GM18858 (cell line): Measurements from ENCODE around the gene CHN2.

Experiments used
- ATAC-seq: cut with Tn5 transposase; IDR thresholded peaks from one replicate; pipeline ENCODE4 v1.9.1; 2021; ENCODE audit not compliant: unreplicated experiment

The CHN2 gene

DNA sequence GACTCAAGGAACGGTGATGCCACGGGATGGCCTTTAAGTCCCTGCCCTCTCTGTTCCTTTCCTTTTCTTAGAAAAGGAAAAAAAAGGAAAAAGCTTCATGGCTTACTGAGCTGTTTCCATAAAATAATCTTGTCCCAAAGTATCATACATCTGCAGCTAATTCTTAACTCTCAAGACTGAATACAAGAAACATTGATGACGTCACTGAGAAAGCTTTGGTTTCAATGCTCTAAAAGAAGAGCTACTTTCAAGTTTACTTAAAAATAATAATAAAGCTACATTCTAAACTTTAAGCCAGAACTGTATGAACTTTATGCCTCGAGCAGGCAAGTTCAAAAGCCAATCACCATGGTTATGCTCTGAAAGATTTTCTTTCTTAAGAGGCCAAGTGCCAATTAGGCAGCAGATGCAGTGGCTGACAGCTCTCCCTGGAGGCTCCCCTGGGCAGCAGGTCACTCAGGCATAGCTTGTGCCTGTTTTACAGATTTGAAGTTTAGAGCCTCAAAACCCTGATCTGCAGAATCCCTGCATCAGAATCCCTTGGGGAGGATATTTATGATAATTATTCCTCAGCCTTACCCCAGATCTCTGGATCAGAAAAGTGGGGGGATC, 165.0 kb downstream of the CHN2 start:
- ATAC-seq = no peak

DNA sequence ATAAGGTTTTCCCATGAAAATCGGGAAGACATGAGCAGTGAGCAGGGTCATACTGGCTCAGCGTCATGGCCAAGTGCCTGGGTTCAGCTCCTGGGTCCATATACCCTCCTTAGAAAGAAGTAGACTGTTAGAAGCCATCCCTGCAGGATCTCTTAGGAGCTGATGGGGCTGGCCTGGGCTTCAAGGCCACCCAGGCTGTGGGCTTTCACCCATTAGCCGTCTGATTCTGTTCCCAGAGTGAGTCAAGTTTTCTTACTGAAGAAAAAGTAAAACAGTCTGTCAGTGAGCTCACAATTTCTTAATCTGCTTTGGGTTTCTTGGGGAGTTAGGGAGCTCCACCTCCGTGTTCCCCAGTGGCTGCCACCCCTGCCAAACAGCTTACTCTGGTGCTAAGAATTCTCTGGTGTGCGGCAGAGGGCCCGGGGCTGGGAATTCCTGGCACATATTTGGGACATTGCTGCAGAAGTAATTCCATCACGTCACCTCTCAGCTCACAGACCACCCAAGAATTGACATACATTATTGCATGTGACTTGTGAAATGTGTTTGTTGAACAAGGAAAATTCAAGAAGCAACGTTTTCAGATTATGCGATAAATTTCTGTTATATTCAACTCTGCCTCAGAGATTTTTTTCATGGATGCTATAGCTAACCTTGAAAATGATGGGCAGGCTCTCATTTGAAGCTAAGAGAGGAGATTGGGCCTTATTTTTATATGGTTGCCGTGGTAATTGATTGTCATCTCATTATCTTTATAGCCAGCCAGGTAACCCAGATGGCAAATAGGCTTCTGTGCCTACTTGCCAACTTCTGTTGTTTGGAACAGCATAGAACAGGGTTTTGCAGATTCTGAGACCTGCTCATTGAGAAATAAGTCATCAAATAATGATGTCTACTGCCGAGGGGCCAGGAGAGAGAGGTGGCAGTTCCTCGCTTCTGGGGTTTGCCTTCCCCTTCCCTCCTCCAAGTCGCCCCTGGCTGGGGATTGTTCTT, 166.4 kb downstream of the CHN2 start:
- ATAC-seq = no peak

DNA sequence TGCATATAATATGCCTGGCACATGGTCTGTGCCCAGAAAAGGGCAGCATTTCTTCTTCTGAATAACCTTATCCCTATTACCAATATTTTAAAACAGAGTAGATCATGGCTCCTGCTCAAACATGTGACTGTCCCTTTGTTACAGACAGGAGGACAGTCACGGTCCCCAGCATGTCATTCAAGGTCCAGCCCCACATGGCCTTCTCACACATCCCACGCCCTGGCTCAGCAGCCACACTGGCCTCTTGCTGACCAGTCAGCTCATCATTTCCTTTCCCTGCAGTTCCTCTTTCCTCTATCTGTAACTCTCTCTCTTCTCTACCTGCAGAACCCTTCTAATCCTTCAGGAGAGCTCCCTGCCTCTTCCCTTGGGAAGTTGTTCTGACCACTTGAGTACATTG, 167.8 kb downstream of the CHN2 start:
- ATAC-seq = no peak

DNA sequence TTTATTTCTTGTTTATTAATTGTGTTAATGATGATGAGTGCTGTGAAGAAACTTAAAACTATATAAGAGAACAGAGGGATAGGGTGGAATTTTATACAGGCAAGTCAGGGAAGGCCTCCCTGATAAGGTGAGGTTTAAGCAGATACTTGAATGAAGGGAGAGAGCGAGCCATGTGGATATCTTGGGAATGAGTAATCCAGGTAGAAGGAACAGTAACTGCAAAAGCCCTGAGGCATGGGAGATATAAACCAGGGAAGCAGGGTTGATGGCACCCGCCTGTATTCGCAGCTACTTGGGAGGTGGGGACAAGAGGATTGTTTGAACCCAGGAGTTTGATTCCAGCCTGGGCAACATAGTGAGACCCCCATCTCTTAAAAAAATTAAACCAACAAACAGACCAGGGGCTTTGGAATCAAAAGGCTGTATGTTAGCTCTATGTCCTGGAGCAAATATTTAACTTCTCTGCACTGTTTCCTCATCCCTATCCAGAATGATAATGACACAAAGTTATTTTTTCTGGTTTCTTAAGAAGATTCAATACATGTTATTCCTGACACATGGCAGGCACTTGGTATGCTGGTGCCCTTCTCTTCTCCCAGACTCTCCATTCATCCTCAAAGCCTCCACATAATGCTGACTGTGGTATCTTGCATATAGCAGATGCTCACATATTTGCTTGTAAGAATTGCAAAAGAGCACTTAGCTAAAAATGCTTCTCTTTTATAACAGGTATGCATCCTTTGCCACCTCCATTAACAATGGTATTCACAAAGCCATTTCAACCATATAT, 169.3 kb downstream of the CHN2 start:
- no peak for ATAC-seq

DNA sequence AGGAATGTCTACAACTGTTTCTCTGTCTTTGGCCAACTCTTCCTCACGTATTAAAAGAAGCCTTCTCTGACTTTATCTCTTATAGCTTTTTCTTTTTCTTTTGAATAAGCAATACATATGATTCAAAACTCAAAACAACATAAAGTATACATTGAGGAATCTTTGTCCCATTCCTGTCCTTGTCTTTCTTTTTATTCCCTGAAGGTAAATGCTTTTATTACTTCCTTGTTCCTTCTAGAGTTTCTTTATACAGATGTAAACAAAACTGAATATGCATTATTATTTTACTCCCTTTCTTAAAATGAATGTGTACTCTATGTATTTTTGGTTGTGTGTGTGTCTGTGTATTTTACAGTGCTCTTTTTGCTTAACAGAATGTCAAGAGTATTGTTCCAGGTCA, 170.1 kb downstream of the CHN2 start:
- no peak for ATAC-seq

DNA sequence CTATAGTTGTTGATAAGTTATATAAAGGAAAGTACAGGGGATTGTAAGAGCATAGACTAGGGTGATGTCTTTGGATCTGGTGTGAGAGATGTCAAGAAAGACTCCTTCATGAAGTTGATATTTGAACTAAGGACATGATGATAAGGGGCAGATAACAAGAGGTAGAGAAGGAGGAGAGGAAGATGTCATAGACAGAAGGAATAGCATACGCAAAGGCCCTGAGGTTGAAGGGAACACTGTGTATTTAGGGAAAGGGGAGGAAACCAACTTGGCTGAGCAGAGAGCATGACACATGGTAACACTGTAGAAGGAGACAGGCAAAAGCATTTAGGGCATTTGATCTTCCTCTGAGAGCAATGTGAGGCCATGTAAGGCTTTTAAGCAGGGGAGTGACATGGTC, 170.8 kb downstream of the CHN2 start:
- no peak for ATAC-seq

DNA sequence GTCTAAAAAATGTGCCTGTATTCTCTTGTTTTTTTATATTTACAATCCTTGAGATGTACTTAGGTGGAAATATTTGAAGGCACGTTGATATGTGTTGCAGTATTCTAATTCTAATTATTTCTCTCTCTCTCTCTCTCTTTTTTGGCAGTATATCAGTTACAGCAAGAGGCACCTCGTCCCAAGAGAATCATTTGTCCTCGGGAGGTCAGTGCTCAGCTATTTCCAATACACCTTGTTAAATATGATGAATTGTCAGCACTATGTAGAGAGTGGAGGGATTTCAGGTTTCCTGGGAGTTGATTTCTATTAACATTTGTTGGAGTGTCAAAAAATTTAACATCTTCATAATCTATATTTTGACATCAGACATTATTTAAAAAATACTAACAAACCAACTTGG, 173.2 kb downstream of the CHN2 start:
- ATAC-seq = no peak

DNA sequence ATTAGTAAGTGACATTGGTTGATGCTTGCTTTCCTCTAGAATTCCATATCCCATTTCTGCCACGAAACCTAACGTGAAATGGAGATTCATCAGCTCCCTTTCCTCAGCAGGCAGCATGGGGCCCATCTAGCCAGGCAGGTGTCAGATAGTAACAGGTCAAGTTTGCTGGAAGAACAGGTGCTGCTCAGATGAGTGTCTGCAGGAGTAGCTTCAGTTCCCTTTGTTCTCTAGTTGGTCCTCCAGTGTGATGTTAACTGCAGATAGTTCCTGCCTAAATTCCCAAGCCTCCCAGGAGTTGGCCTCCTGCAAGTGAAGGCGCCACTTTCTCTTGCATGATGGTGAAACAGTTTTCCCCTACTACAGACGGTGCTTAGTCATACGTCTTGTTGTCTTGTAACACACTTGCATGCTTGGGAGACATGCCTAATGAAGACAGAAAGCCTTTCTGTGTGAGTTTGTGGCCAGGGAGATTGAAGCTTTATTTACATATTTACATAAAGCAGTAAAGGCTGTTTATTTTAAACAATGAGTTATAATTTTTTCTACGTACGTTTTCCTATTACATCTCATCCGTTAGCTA, 175.4 kb downstream of the CHN2 start:
- ATAC-seq = no peak

DNA sequence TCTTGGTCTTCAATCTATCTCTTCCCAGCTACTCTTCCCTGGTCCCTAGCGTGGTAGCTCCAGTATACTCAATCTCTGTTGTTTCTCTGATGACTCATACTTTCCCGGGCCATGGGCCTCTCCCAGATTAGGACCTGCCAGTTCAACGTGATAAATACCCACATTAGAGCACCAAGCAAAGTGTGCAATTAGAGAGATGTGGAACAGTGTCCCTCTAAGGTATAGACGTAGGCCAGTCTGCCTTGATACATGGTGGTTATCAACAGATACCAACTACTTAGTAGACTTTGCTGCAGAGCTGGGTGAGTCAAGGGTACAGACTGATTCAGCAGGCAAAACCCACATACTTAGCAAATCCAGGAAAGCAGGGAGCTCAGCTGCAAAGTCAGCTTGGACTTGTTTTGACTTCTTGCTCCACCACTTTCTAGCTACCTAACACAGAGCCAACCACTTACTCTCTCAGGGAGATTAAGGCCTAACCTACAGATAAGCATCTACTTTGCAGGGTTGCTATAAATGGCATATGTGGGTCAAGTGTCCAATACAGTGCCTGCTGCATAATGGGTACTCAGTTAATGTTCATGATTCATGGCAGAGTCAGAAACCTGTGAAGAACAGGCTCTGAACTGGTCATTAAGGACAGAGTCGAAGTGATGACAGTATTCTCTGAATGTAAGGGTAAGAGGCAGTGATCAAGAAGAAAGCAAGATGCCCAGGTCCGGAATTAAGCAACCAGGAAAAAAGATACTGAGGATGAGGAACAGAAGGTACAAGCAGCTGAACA, 176.1 kb downstream of the CHN2 start:
- ATAC-seq = no peak

DNA sequence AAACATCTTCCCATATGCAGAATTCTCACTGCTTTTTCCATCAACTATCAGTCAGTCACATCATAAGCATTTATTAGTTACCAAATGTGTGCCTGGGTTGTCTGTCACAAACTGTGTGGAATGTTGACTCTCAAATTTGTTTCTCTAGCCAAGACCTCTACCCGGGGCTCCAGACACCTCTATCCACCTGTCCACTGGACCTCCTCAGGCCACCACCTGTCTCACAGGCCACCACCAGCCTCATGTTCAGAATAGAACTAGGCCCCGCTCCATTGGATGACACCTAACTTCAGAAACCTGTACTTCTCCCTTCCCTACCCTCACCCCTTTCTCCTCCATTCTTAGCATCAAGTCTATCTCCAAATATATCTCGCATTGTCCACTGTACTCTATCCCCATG, 176.9 kb downstream of the CHN2 start:
- no peak for ATAC-seq

DNA sequence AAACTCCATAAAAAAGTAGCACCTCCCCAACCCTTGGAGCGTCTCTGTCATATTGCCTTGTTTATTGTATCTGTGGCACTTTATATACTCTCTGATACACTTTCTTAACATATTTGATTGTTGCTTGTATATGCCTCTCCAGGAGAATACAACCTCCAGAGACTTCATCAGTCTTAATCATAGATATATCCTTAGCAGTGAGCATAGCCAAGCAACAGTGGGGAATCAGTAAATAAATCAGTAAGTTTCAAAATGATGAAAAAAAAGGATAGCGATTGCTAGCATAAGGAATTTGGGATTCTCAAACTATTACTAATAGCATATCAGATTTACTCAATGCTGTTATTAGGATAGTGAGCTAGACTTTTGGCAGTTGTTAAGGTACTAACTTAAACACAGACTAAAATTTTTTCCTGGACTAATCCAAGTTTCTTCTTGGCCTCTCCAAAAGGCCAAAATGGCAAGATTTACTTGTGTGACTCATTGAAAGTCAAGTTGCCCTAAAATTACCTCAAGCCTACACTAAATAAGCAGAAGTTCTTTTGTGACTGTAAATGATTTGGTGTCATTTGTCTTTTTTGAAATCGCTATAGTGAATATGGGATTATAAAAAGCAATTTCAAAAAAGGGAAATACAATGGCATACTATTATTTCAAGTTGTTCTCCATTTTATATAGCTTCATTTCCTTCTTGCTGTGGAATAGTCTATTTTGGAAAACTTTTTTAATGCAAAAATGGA, 177.9 kb downstream of the CHN2 start:
- no peak for ATAC-seq

DNA sequence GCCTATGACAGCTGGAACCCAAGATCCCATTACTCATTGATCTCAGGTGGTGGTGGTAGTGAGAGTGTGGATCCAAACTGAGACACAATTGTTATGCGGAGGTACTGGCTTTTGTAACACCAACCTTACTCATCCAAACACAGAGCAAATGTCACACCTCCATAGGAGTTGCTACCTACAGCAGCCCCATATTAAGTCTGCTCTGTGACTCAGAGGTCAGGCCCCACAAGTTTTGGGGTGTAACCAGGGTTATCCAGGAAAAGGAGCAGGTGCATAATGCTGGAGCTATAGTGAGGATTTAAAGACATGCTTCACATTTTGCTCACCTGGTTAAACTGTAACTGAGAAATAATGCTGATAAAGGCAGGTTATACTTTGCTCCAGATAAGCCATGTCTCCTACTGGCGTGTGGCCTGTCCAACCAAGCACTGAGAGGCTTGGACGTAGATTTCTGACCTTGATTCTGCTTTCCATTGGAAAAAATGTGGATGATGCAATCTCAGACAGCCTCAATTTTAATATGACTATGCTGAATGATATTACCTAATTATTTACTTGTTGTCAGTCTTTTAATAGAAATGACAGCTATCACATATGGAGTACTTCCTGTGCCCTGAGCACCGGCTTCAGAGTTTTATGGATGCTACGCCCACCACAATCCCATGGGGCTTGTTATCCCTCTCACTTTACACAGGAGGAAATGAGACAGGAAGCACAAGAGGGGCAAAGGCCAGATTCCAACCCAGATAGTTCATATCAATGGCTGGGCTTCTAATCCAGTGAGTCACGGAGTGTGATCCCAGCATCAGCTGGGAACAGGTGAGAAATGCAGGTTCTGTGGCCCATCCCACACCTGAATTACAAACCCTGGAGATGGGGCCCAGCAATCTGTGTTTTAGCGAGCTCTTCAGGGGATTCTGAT, 181.3 kb downstream of the CHN2 start:
- no peak for ATAC-seq

DNA sequence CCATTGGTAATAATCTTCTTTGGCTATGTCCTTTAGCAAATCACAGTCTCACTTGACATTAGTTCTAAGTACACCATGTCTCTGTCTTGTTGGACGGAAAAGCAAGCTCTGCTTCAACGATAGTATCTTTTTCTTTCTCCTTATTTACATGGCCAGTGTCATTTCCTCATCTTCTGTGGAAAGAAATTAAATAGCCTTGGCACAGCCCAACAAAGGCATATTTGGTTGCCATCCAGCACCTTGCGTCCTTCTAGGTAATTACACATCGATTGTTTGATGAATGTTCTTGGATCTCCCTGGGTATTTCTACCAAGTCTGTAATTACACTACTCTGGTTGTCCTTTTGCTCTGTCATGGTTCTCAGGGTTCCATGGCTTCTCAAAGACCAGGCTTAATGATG, 183.1 kb downstream of the CHN2 start:
- ATAC-seq = no peak

DNA sequence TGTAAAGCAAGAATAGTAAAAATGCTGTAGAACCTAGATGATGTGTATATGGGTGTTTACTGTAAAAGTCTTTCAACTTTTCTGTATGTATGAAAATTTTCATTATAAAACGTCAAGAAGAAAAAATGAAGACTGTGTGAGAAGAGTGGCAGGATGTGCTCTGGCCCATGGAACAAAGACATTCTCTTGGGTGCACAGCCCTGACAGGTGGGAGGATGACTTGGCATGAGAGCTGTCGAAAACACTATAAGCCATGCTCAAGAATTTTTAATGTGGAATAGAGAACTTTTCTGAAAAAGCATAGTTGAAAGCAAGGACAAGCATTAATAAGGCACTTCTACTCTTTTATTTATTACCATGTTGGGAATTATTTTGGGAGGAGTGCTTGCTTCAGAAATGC, 185.0 kb downstream of the CHN2 start:
- ATAC-seq = no peak

DNA sequence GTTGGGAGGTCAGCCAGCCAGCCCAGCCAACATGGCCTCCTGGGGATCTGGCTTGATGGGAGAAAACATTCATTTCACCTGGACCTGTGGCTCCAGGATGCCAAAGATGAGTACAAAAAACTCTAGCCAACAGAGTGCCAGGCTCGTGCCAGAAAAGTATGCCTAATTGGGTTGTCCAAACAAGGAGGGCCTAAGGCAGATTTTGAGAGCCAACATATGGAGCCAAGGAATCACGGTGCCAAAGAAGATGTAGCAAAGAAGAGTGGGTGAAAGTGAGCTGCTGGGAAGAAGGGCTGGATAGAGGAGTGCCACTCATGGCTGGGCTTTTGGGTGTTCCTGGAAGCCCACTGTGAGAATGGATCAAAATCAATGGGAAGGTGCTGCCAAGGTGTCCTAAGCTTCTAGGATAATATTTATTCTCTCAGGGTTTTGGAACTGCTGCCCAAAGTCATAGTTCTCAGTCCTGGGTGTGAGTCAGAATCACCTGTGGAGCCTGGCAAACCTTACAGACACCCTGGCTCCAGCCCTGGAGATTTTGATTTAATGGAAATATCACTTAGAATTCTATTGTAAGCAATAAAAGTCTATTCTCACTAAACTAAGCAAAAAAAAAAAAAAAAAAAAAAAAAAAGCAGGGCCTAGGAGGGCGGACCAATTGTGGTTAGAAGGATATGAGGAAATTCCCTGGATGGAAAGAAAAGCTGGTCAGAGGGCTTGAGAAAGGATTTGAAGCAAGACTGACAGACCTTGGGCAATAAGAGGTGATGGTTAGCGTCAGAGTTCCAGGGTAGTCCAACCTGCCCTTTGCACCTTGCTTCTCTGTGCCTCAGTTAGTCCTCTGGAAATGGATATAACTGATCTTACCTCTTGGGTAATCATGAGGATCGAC, 186.9 kb downstream of the CHN2 start:
- no peak for ATAC-seq

DNA sequence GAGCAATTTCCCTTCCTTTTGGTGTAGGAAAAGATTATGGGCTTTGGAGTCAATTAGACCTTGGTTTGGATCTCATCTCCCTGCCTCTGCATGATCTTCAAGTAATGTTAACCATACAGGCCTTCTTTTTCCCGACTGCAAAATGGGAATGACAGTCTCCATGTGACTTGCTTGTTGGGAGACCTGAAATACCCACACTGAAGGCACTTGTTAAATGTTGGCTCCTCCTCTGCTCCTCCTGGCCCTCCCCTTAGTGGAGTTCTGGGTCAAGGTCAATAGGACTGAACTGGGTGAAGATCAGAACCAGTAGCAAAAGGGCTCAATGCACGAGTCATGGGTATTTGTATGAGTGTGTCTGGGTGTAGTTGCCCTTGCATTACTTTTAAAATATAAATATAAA, 189.7 kb downstream of the CHN2 start:
- no peak for ATAC-seq

DNA sequence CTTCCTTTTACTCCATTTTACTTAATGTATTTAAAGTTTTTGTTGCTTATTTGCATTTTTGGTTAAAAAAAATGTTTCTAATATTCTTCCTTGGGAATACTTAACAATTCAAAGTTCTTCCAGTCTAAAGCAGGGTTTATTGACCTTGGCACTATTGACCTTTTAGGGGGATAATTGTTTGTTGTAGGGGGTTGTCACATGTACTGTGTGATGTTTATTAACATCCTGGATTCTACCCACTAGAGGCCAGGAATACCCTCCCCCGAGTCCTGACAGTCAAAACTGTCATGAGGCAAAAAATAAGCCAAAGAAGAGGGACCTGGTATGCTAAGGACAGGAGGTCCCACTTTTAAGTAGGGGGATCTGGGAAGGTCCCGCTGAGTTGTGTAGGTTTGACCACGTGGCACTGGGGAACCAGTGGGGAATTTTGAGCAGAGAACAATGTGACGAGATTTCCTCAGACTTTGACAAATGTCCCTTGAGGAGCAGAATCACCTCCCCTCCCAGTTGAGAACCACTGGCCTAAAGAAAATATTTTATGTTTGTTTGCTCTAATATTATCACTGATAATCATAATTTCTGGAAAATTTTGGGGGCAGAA, 190.7 kb downstream of the CHN2 start:
- ATAC-seq = no peak
